NCI-H2196 (cell line): ENCODE results near the gene NAXD.
"Not testable (repeated sequence)": the region's sequence is repeated elsewhere in the genome, so short reads cannot be mapped to it uniquely, and the experiment has no call there.

ENCODE experiments used
- DNase-seq: peaks from one replicate; lab custom pipeline; 2025; ENCODE audit not compliant: unreplicated experiment; lab: John Stamatoyannopoulos, UW

The NAXD gene

GRCh38 chr13:110593430-110594130, 21.8 kb upstream of the NAXD start:
- peak; percentile 1 for DNase-seq

GRCh38 chr13:110597041-110597689, 18.2 kb upstream of the NAXD start:
- no peak for DNase-seq

GRCh38 chr13:110600261-110600819, 15.0 kb upstream of the NAXD start:
- DNase-seq: no peak

- DNase-seq: no peak
These were observed 14.4 kb upstream of the NAXD start for GRCh38 chr13:110600980-110601379.

GRCh38 chr13:110605132-110605531, 10.2 kb upstream of the NAXD start:
- no peak for DNase-seq

GRCh38 chr13:110606281-110606680, 9.1 kb upstream of the NAXD start:
- DNase-seq: not testable (repeated sequence)

GRCh38 chr13:110607675-110608224, 7.6 kb upstream of the NAXD start:
- DNase-seq: no peak

GRCh38 chr13:110610955-110611595, 4.3 kb upstream of the NAXD start:
- DNase-seq: no peak

GRCh38 chr13:110615005-110615321, 382 bp upstream of the NAXD start:
- no peak for DNase-seq

- no peak for DNase-seq
These were observed 1.1 kb downstream of the NAXD start for GRCh38 chr13:110616103-110617101.

GRCh38 chr13:110617321-110618072, 2.2 kb downstream of the NAXD start:
- no peak for DNase-seq

- no peak for DNase-seq
These were observed 2.8 kb downstream of the NAXD start for GRCh38 chr13:110618167-110618566.

GRCh38 chr13:110618780-110619179, 3.4 kb downstream of the NAXD start:
- DNase-seq: no peak

GRCh38 chr13:110620596-110620995, 5.3 kb downstream of the NAXD start:
- no peak for DNase-seq

- peak; percentile 30 for DNase-seq
These were observed 9.7 kb downstream of the NAXD start for GRCh38 chr13:110624766-110625756.

GRCh38 chr13:110625771-110626321, 10.5 kb downstream of the NAXD start:
- DNase-seq: no peak

GRCh38 chr13:110626521-110626920, 11.2 kb downstream of the NAXD start:
- DNase-seq: no peak

- DNase-seq: no peak
These were observed 12.0 kb downstream of the NAXD start for GRCh38 chr13:110627351-110627750.
